Activated naive CD8-positive, alpha-beta T cell treated with anti-CD3 and anti-CD28 coated beads, Interleukin-2, amount 50 U/mL, for 24 hours (primary cell): Measurements from ENCODE around the gene SPON2.
"Not testable (repeated sequence)": the region's sequence is repeated elsewhere in the genome, so short reads cannot be mapped to it uniquely, and the experiment has no call there.

Experiments used
- ATAC-seq: fragments of 150-1000 bp; cut with Tn5 transposase; one replicate; pipeline ENCODE4 v1.10.0; 2021
- DNase-seq: peaks from one replicate; pipeline ENCODE4 v3.0.0; 2021
- H3K27ac Mint-ChIP-seq: one replicate; pipeline ENCODE4 v1.8.0; 2021; ENCODE audit warnings: mild to moderate bottlenecking, mixed read lengths
- H3K27me3 Mint-ChIP-seq: one replicate; pipeline ENCODE4 v1.8.0; 2021; ENCODE audit warnings: mixed read lengths
- H3K36me3 Mint-ChIP-seq: one replicate; pipeline ENCODE4 v1.8.0; 2021; ENCODE audit warnings: low read depth, mixed read lengths
- H3K4me1 Mint-ChIP-seq: one replicate; pipeline ENCODE4 v1.8.0; 2021; ENCODE audit warnings: mixed read lengths
- H3K4me3 Mint-ChIP-seq: one replicate; pipeline ENCODE4 v1.8.0; 2021; ENCODE audit warnings: mild to moderate bottlenecking, moderate library complexity, mixed read lengths
- H3K9me3 Mint-ChIP-seq: one replicate; pipeline ENCODE4 v1.8.0; 2021; ENCODE audit warnings: mixed read lengths

The SPON2 gene

GRCh38 chr4:1130316-1131186 is 41.8 kb downstream of the SPON2 start:
- H3K4me3 Mint-ChIP-seq = no peak overlapping the region
- DNase-seq (peak; percentile 68), ATAC-seq (peak; percentile 96)
- H3K27me3 Mint-ChIP-seq = peaks cover 13% of the 10 kb centered on the region
- no peaks in the 10 kb centered on the region for H3K4me1 Mint-ChIP-seq
- no peaks in the 10 kb centered on the region for H3K36me3 Mint-ChIP-seq
- H3K27ac Mint-ChIP-seq = peak overlapping the region; percentile 5
- H3K9me3 Mint-ChIP-seq = no peaks in the 10 kb centered on the region

DNA sequence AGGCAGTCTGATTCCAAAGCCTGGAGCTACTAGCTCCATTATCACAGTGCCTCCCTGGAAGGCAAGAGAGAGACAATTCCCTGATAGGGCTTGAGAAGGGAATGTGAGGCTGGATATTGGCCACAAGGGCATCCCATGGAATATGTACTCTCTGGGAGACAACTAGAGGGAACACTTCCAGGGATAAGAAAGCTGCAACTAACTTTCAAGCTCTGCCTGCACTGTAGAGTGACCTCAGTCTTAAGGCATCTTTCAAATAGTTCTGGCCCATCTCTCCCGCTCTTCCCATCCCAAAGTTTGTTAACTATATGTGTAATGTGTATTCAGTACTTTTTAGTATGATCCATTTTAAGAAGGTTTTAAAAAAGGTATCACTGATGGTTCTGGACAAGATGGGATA is 45.9 kb downstream of the SPON2 start:
- peaks cover 16% of the 10 kb centered on the region for H3K27me3 Mint-ChIP-seq
- no peak overlapping the region for H3K27ac Mint-ChIP-seq
- H3K4me1 Mint-ChIP-seq = no peaks in the 10 kb centered on the region
- H3K4me3 Mint-ChIP-seq = no peak overlapping the region
- ATAC-seq (no peak), DNase-seq (no peak)
- H3K36me3 Mint-ChIP-seq = no peaks in the 10 kb centered on the region
- H3K9me3 Mint-ChIP-seq = no peaks in the 10 kb centered on the region

GRCh38 chr4:1125466-1125865 is 46.9 kb downstream of the SPON2 start:
- H3K4me3 Mint-ChIP-seq, DNase-seq, H3K27ac Mint-ChIP-seq, ATAC-seq, H3K9me3 Mint-ChIP-seq, H3K4me1 Mint-ChIP-seq, H3K36me3 Mint-ChIP-seq: not testable (repeated sequence)
- peaks cover 16% of the 10 kb centered on the region for H3K27me3 Mint-ChIP-seq

DNA sequence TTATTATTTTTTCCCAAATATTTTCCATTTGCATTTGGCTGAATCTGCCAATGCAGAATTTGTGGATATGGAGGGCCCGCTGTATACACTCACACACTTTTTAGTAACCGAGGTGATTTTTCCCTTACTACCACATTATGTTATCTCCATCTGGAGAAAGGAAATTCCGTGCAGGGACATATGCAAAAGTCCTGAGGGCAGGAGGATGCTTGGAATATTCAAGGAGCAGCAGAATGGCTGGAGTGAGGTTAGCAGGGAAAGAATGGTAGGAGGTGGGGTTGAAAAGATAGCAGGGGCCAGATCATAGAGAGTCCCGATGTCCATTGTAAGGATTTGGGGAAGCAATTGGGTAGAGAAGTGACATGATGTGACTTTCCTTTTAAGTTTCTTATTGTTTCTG is 47.6 kb downstream of the SPON2 start:
- Mint-ChIP-seq H3K27ac (no peak overlapping the region), H3K4me3 (no peak overlapping the region), H3K27me3 (peaks cover 16% of the 10 kb centered on the region), H3K4me1 (no peaks in the 10 kb centered on the region), H3K36me3 (no peaks in the 10 kb centered on the region), H3K9me3 (no peaks in the 10 kb centered on the region)
- ATAC-seq = no peak
- no peak for DNase-seq

GRCh38 chr4:1122505-1122904 is 49.9 kb downstream of the SPON2 start:
- Mint-ChIP-seq H3K27ac (no peak overlapping the region), H3K27me3 (peaks cover 6% of the 10 kb centered on the region), H3K9me3 (no peaks in the 10 kb centered on the region), H3K36me3 (no peaks in the 10 kb centered on the region), H3K4me3 (no peak overlapping the region), H3K4me1 (no peaks in the 10 kb centered on the region)
- no peak for ATAC-seq
- DNase-seq = no peak
